Ovary (tissue), 9 donors: ENCODE results near the gene GUCA1C. TPM values are rescaled to one million over a fixed set of nuclear protein-coding genes. Genes with fewer than 3 reads are reported as not detected.

Source experiments
- DNase-seq, 5 donors: peaks; one replicate each; pipeline ENCODE4 v3.0.0-alpha.2; 2019 to 2020
- H3K27ac ChIP-seq, 2 donors: fragments of 200-600 bp; one replicate each; pipeline versions ENCODE4 v1.5.1 to v1.8.0; 2019 to 2022
- H3K27me3 ChIP-seq: fragments of 200-600 bp; one replicate; pipeline ENCODE4 v1.8.0; 2022
- H3K36me3 ChIP-seq: fragments of 200-600 bp; sonication (generic); one replicate; pipeline ENCODE4 v1.5.1; 2019
- H3K4me1 ChIP-seq: one replicate; pipeline ENCODE4 v1.8.1; 2013; ENCODE audit warnings: mild to moderate bottlenecking, moderate library complexity; ENCODE audit not compliant: insufficient read depth
- H3K4me3 ChIP-seq: fragments of 200-600 bp; sonication (generic); one replicate; pipeline ENCODE4 v1.5.1; 2017
- H3K9me3 ChIP-seq, 2 donors: fragments of 200-600 bp in 1 of 2; sonication (generic) in 1 of 2; one replicate each; pipeline versions ENCODE4 v1.5.1 to v1.8.1; 2013 to 2019; ENCODE audit warnings: mild to moderate bottlenecking in 1 of 2, moderate library complexity in 1 of 2
- EP300 ChIP-seq: sonication (generic); formaldehyde crosslinking; IDR thresholded peaks from one replicate; pipeline ENCODE4 v1.6.1; 2017; ENCODE audit warnings: antibody characterized with exemption
- POLR2A ChIP-seq: fragments of 450-650 bp; IDR thresholded peaks from one replicate; pipeline ENCODE4 v1.6.1; 2017; ENCODE audit warnings: antibody characterized with exemption, mild to moderate bottlenecking, moderate library complexity
- WGBS, 3 donors: extraction: QIAGEN DNeasy Blood & Tissue Kit in 1 of 3; methylation state at CpG; one replicate each; pipeline versions ENCODE4 v1.1.5 to v1.1.7; 2013 to 2017; 5-methylcytosine and 5-hydroxymethylcytosine counted together
- intact Hi-C, 4 donors: fragments of 100-400 bp; cut with DNase I; formaldehyde crosslinking; loops; one replicate each; pipeline versions ENCODE4 v1.11.0 to v1.15.1; 2022 to 2023
- polyA plus RNA-seq, 2 donors: library from polyadenylated mRNA; stranded (reverse); fragments of 200-250 nt in 1 of 2; fragments of 350-450 nt in 1 of 2; fragmentation: Illumina TruSeq in 1 of 2; extraction: RNeasy Lipid Tissue Mini Kit (QIAGEN cat#74804) in 1 of 2; gene quantifications; one replicate each; pipeline ENCODE4 v1.2.3, GENCODE V29; 2013 to 2014
- total RNA-seq, 7 donors: library from RNA; depleted of rRNA in 2 of 7; stranded (reverse); fragments of >200 nt in 2 of 7; fragmentation: NEBNext Ultra II Directional in 3 of 7; extraction: Animal tissue kit (Norgen Biotek cat#: 25700) in 3 of 7; gene quantifications; one replicate each; pipeline versions ENCODE4 v1.1.0 to v1.2.4, GENCODE V29; 2016 to 2023
- TF ChIP-seq, protein P1 (sequence below), 3 donors: fragments of 450-650 bp in 2 of 3; fragments of 200-600 bp in 1 of 3; IDR thresholded peaks; one replicate each; pipeline versions ENCODE4 v1.5.1 to v1.8.0; 2016 to 2022; ENCODE audit warnings: antibody characterized with exemption in 3 of 3, mild to moderate bottlenecking in 1 of 3
- donor health status: DM: no; HTN: no; CAD: no; lungs with moderate emphysema.
- donor health status: DM: no; HTN: no; CAD: no.
- donor health status: Bipolar disorder and iron deficiency.
- donor health status: DM: yes; HTN: yes; CAD: no.
- donor health status: DM: no; HTN: no; CAD: no.
- donor health status: DM: yes; HTN: yes; CAD: no.

The GUCA1C gene
- total and polyA plus RNA-seq, 9 donors, result 0.38 to 1.8 TPM; not detected in 7

DNA sequence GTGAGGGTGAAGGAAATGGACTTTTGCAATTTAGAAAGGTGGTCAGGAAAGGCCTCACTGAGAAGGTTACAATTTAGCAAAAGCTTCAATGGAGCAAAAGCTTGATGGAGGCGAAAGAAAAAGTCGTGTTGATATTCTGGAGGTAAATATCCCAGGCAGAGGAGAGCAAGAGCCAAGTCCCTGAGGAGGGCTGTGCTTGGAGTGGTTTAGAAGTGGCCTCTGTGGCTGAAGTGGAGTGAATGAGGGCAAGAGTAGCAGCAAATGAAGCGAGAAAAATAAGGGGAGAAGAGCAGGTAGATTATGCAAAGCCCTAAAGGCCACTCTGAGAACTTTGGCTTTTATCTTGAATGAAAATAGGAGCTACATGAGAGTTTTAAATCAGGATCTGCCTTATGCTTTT is 54.1 kb downstream of the GUCA1C start:
- no peaks in the 10 kb centered on the region for H3K36me3 ChIP-seq
- DNase-seq, result no peak
- no peaks in the 10 kb centered on the region for H3K4me1 ChIP-seq
- TF ChIP-seq, protein P1, sequence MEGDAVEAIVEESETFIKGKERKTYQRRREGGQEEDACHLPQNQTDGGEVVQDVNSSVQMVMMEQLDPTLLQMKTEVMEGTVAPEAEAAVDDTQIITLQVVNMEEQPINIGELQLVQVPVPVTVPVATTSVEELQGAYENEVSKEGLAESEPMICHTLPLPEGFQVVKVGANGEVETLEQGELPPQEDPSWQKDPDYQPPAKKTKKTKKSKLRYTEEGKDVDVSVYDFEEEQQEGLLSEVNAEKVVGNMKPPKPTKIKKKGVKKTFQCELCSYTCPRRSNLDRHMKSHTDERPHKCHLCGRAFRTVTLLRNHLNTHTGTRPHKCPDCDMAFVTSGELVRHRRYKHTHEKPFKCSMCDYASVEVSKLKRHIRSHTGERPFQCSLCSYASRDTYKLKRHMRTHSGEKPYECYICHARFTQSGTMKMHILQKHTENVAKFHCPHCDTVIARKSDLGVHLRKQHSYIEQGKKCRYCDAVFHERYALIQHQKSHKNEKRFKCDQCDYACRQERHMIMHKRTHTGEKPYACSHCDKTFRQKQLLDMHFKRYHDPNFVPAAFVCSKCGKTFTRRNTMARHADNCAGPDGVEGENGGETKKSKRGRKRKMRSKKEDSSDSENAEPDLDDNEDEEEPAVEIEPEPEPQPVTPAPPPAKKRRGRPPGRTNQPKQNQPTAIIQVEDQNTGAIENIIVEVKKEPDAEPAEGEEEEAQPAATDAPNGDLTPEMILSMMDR (IDR thresholded peaks at IDR 0.05), result no peak
- no peak for TF ChIP-seq EP300
- TF ChIP-seq POLR2A, result no peak
- no peak overlapping the region for H3K27ac ChIP-seq
- WGBS, 3 donors, result 82 to 84% (median 82%) methylated on average over 3 of the region's 3 CpGs
- intact Hi-C loops, result no loop called here
- no peaks in the 10 kb centered on the region for H3K27me3 ChIP-seq
- no peaks in the 10 kb centered on the region for H3K9me3 ChIP-seq
- H3K4me3 ChIP-seq, result no peak overlapping the region

- Histone ChIP-seq H3K36me3 (no peaks in the 10 kb centered on the region), H3K27ac (no peak overlapping the region), H3K4me1 (no peaks in the 10 kb centered on the region), H3K4me3 (no peak overlapping the region), H3K27me3 (no peaks in the 10 kb centered on the region), H3K9me3 (no peaks in the 10 kb centered on the region)
- intact Hi-C loops, result no loop called here
- 33 to 72% (median 58%) methylated on average over 3 of the region's 3 CpGs for WGBS, 3 donors
- DNase-seq, result no peak
- TF ChIP-seq EP300 (no peak), POLR2A (no peak)
- TF ChIP-seq, protein P1 (IDR thresholded peaks at IDR 0.05), result no peak
Measured at GRCh38 chr3:108897883-108898282, 55.8 kb downstream of the GUCA1C start.

DNA sequence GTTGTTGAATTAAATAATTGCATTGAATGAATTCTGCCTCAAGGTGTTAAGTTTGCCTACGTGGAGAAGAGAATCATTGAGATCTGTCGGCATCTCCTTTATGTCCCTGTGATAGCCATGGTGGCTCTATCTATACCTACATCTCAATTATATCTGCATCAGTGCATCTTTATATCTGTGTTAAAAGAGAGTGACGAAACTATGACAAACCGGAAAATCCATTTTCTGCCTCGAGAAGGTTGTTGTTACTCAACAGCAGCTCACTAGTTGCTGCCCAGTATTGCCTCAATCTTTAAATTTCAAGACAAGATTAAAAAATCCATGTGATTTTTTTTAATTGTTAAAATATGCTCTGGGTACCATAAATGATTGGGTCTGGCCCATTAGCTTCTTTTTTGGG is 58.7 kb downstream of the GUCA1C start:
- WGBS, 3 donors, result 92 to 94% (median 94%) methylated on average over 5 of the region's 5 CpGs
- H3K36me3 ChIP-seq, result no peaks in the 10 kb centered on the region
- no peaks in the 10 kb centered on the region for H3K27me3 ChIP-seq
- no peak for DNase-seq
- no peaks in the 10 kb centered on the region for H3K9me3 ChIP-seq
- intact Hi-C loops, result no loop called here
- H3K4me3 ChIP-seq, result no peak overlapping the region
- TF ChIP-seq POLR2A (no peak), EP300 (no peak)
- TF ChIP-seq, protein P1 (IDR thresholded peaks at IDR 0.05), result no peak
- no peaks in the 10 kb centered on the region for H3K4me1 ChIP-seq
- H3K27ac ChIP-seq, result no peak overlapping the region

- Histone ChIP-seq H3K9me3 (no peaks in the 10 kb centered on the region), H3K27me3 (no peaks in the 10 kb centered on the region), H3K4me1 (no peaks in the 10 kb centered on the region), H3K27ac (no peak overlapping the region), H3K36me3 (no peaks in the 10 kb centered on the region), H3K4me3 (no peak overlapping the region)
- intact Hi-C loops, result no loop called here
- DNase-seq, result no peak
- TF ChIP-seq EP300, result no peak
- TF ChIP-seq, protein P1 (IDR thresholded peaks at IDR 0.05), result no peak
- TF ChIP-seq POLR2A, result no peak
- WGBS, 3 donors, result 60 to 80% (median 64%) methylated on average over 3 of the region's 3 CpGs
Measured at GRCh38 chr3:108891833-108892232, 61.8 kb downstream of the GUCA1C start.

- Histone ChIP-seq H3K27ac (no peak overlapping the region), H3K9me3 (no peaks in the 10 kb centered on the region), H3K4me1 (no peaks in the 10 kb centered on the region), H3K4me3 (no peak overlapping the region), H3K36me3 (no peaks in the 10 kb centered on the region), H3K27me3 (no peaks in the 10 kb centered on the region)
- intact Hi-C loops, result no loop called here
- TF ChIP-seq POLR2A, result no peak
- TF ChIP-seq, protein P1 (IDR thresholded peaks at IDR 0.05), result no peak
- TF ChIP-seq EP300, result no peak
- DNase-seq, result no peak
- WGBS, 3 donors, result 81 to 91% (median 83%) methylated on average over 2 of the region's 2 CpGs
Measured at GRCh38 chr3:108887777-108888176, 65.9 kb downstream of the GUCA1C start.
